HG03439 (cell line): Measurements from ENCODE around the gene NUP210.
A peak's percentile ranks its signal among the peaks of the same experiment; 100 is the strongest.

Source experiments
- ATAC-seq: cut with Tn5 transposase; IDR thresholded peaks from one replicate; pipeline ENCODE4 v1.9.1; 2021; ENCODE audit warnings: mild to moderate bottlenecking, moderate library complexity; ENCODE audit not compliant: unreplicated experiment

Gene NUP210

GRCh38 chr3:13353506-13353905 lies 66.6 kb downstream of the NUP210 start:
- ATAC-seq = no peak

- ATAC-seq = no peak
Measured at GRCh38 chr3:13352621-13353131, 67.4 kb downstream of the NUP210 start.

- ATAC-seq = no peak
Measured at GRCh38 chr3:13349823-13350222, 70.3 kb downstream of the NUP210 start.

- ATAC-seq = no peak
Measured at GRCh38 chr3:13348661-13349396, 71.3 kb downstream of the NUP210 start.

- no peak for ATAC-seq
Measured at GRCh38 chr3:13348100-13348499, 72.0 kb downstream of the NUP210 start.

GRCh38 chr3:13347390-13347950 lies 72.7 kb downstream of the NUP210 start:
- ATAC-seq = no peak

- no peak for ATAC-seq
Measured at GRCh38 chr3:13346481-13347389, 73.4 kb downstream of the NUP210 start.

- ATAC-seq = no peak
Measured at GRCh38 chr3:13345772-13346171, 74.3 kb downstream of the NUP210 start.

GRCh38 chr3:13345284-13345683 lies 74.8 kb downstream of the NUP210 start:
- no peak for ATAC-seq

- no peak for ATAC-seq
Measured at GRCh38 chr3:13344663-13345062, 75.5 kb downstream of the NUP210 start.

GRCh38 chr3:13343601-13344000 lies 76.5 kb downstream of the NUP210 start:
- ATAC-seq = no peak

- no peak for ATAC-seq
Measured at GRCh38 chr3:13341229-13341905, 78.8 kb downstream of the NUP210 start.

GRCh38 chr3:13339833-13340232 lies 80.3 kb downstream of the NUP210 start:
- ATAC-seq = no peak

- no peak for ATAC-seq
Measured at GRCh38 chr3:13338996-13339395, 81.1 kb downstream of the NUP210 start.

GRCh38 chr3:13338231-13338630 lies 81.9 kb downstream of the NUP210 start:
- ATAC-seq = no peak

- no peak for ATAC-seq
Measured at GRCh38 chr3:13336592-13336991, 83.5 kb downstream of the NUP210 start.

- ATAC-seq = no peak
Measured at GRCh38 chr3:13335503-13335902, 84.6 kb downstream of the NUP210 start.

GRCh38 chr3:13335059-13335458 lies 85.1 kb downstream of the NUP210 start:
- no peak for ATAC-seq

- ATAC-seq = no peak
Measured at GRCh38 chr3:13333236-13333897, 86.8 kb downstream of the NUP210 start.

- peak; percentile 2 for ATAC-seq
Measured at GRCh38 chr3:13332740-13333139, 87.4 kb downstream of the NUP210 start.
